ENCODE results near the gene CLIC3.

DNA sequence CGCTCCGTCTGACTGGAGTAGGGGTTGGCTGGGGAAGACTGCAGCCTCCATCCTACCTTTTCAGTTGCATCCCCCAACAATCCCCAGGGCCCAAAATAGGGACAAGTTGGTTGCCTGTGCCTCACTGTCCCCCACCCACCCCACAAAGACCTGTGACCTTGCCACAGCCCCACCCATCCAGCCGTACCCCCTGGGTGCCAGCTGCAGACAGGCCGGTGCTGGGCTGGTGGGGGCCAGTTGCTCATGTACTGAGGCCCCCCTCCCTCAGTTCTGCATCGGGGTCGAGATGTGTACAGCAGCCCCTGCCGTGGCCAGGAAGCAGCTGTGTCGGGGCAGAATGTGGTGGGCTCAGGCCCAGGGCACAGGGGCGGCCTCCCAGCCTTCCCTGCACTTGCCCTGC is 13.2 kb downstream of the CLIC3 start:
- TF ChIP-seq EZH2 (IDR thresholded peaks at IDR 0.05; ENCODE audit: borderline replicate concordance, low read depth, low read length, severe bottlenecking) = no peak
- TF ChIP-seq, protein P1, sequence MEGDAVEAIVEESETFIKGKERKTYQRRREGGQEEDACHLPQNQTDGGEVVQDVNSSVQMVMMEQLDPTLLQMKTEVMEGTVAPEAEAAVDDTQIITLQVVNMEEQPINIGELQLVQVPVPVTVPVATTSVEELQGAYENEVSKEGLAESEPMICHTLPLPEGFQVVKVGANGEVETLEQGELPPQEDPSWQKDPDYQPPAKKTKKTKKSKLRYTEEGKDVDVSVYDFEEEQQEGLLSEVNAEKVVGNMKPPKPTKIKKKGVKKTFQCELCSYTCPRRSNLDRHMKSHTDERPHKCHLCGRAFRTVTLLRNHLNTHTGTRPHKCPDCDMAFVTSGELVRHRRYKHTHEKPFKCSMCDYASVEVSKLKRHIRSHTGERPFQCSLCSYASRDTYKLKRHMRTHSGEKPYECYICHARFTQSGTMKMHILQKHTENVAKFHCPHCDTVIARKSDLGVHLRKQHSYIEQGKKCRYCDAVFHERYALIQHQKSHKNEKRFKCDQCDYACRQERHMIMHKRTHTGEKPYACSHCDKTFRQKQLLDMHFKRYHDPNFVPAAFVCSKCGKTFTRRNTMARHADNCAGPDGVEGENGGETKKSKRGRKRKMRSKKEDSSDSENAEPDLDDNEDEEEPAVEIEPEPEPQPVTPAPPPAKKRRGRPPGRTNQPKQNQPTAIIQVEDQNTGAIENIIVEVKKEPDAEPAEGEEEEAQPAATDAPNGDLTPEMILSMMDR (IDR thresholded peaks at IDR 0.05; ENCODE audit: borderline replicate concordance, extremely low read depth, low read length, poor library complexity, severe bottlenecking) = no peak

Measured in DND-41 (cell line).